Right renal pelvis (tissue), 4 donors: ENCODE results near the gene PRDM15. TPM values are rescaled to one million over a fixed set of nuclear protein-coding genes. Genes with fewer than 3 reads are reported as not detected.

Source experiments
- DNase-seq, 4 donors: peaks; one replicate each; pipeline ENCODE4 v3.0.0-alpha.2; 2013; ENCODE audit warnings: low read depth in 4 of 4, low spot score in 3 of 4, missing footprints in 1 of 4
- polyA plus RNA-seq, 4 donors: library from polyadenylated mRNA; unstranded; fragments of 120-200 nt; gene quantifications; one replicate each; pipeline ENCODE4 v1.2.1, GENCODE V29; 2013; ENCODE audit not compliant: insufficient read length in 4 of 4

Gene PRDM15
- polyA plus RNA-seq, 4 donors = 5.6 to 6.4 (median 6.2) TPM

GRCh38 chr21:41907496-41908258 lies 28.5 kb upstream of the PRDM15 start:
- DNase-seq = no peak

GRCh38 chr21:41906770-41907169 lies 27.6 kb upstream of the PRDM15 start:
- DNase-seq = no peak

GRCh38 chr21:41903559-41904351 lies 24.6 kb upstream of the PRDM15 start:
- no peak for DNase-seq

GRCh38 chr21:41902946-41903345 lies 23.8 kb upstream of the PRDM15 start:
- DNase-seq = no peak

- no peak for DNase-seq
Observed at GRCh38 chr21:41901782-41902181, 22.6 kb upstream of the PRDM15 start.

GRCh38 chr21:41901099-41901498 lies 22.0 kb upstream of the PRDM15 start:
- DNase-seq = no peak

GRCh38 chr21:41900401-41900800 lies 21.3 kb upstream of the PRDM15 start:
- no peak for DNase-seq

GRCh38 chr21:41899426-41900202 lies 20.5 kb upstream of the PRDM15 start:
- no peak for DNase-seq

GRCh38 chr21:41898998-41899397 lies 19.9 kb upstream of the PRDM15 start:
- DNase-seq = no peak

GRCh38 chr21:41897700-41898099 lies 18.6 kb upstream of the PRDM15 start:
- no peak for DNase-seq

- no peak for DNase-seq
Observed at GRCh38 chr21:41897047-41897669, 18.0 kb upstream of the PRDM15 start.

- DNase-seq = no peak
Observed at GRCh38 chr21:41895643-41896493, 16.7 kb upstream of the PRDM15 start.

GRCh38 chr21:41894922-41895557 lies 15.9 kb upstream of the PRDM15 start:
- DNase-seq = no peak

GRCh38 chr21:41894511-41894910 lies 15.4 kb upstream of the PRDM15 start:
- DNase-seq = no peak

- no peak for DNase-seq
Observed at GRCh38 chr21:41892726-41893125, 13.6 kb upstream of the PRDM15 start.

GRCh38 chr21:41891132-41891531 lies 12.0 kb upstream of the PRDM15 start:
- no peak for DNase-seq

GRCh38 chr21:41890355-41890754 lies 11.2 kb upstream of the PRDM15 start:
- no peak for DNase-seq

- no peak for DNase-seq
Observed at GRCh38 chr21:41888749-41889376, 9.7 kb upstream of the PRDM15 start.

GRCh38 chr21:41887667-41888066 lies 8.5 kb upstream of the PRDM15 start:
- DNase-seq = no peak
